Liver (tissue), 9 donors: ENCODE results near the gene EEFSEC. TPM values are rescaled to one million over a fixed set of nuclear protein-coding genes. Genes with fewer than 3 reads are reported as not detected.

Experiments used
- DNase-seq: peaks from one replicate; pipeline ENCODE4 v3.0.0-alpha.2; 2017; ENCODE audit warnings: low spot score
- H3K27ac ChIP-seq, 2 donors: one replicate each; pipeline ENCODE4 v1.7.0; 2013; ENCODE audit warnings: inconsistent platforms in 2 of 2, low read length in 2 of 2, control low read depth in 1 of 2, low read depth in 1 of 2, mild to moderate bottlenecking in 1 of 2
- H3K27me3 ChIP-seq, 4 donors: one replicate each; pipeline versions ENCODE4 v1.6.1 to v1.7.0; 2013; ENCODE audit warnings: low read length in 3 of 4, inconsistent platforms in 1 of 4, mild to moderate bottlenecking in 1 of 4, moderate library complexity in 1 of 4; ENCODE audit not compliant: control insufficient read depth in 4 of 4, insufficient read depth in 4 of 4
- H3K36me3 ChIP-seq, 4 donors: one replicate each; pipeline versions ENCODE4 v1.6.1 to v1.7.0; 2013; ENCODE audit warnings: low read length in 3 of 4, mild to moderate bottlenecking in 3 of 4, low read depth in 1 of 4, moderate library complexity in 1 of 4; ENCODE audit not compliant: control insufficient read depth in 4 of 4, insufficient read depth in 3 of 4
- H3K4me1 ChIP-seq, 4 donors: one replicate each; pipeline versions ENCODE4 v1.6.1 to v1.7.0; 2013; ENCODE audit warnings: low read length in 3 of 4, mild to moderate bottlenecking in 3 of 4, moderate library complexity in 1 of 4; ENCODE audit not compliant: control insufficient read depth in 4 of 4, insufficient read depth in 4 of 4
- H3K4me3 ChIP-seq, 3 donors: one replicate each; pipeline versions ENCODE4 v1.6.1 to v1.7.0; 2013; ENCODE audit warnings: low read length in 3 of 3, control low read depth in 1 of 3, low read depth in 1 of 3, mild to moderate bottlenecking in 1 of 3
- H3K9ac ChIP-seq, 2 donors: one replicate each; pipeline ENCODE4 v1.7.0; 2013; ENCODE audit warnings: low read length in 2 of 2, mild to moderate bottlenecking in 2 of 2, moderate library complexity in 2 of 2, control low read depth in 1 of 2, low read depth in 1 of 2
- H3K9me3 ChIP-seq, 4 donors: one replicate each; pipeline versions ENCODE4 v1.6.1 to v1.7.0; 2013; ENCODE audit warnings: low read length in 3 of 4; ENCODE audit not compliant: control insufficient read depth in 4 of 4
- ATF3 ChIP-seq: IDR thresholded peaks from 2 replicates; pipeline ENCODE4 v1.6.1; 2016; ENCODE audit warnings: antibody characterized with exemption
- CTCF ChIP-seq: fragments of 150-350 bp; IDR thresholded peaks from 2 replicates; pipeline ENCODE4 v1.5.1; 2017; ENCODE audit warnings: improper control_type of control experiment, low read depth, low read length; ENCODE audit not compliant: missing input control
- EGR1 ChIP-seq, 2 donors: IDR thresholded peaks; 2 replicates each; pipeline ENCODE4 v1.6.1; 2016 to 2018; ENCODE audit warnings: antibody characterized with exemption in 2 of 2, low read depth in 2 of 2
- FOXA1 ChIP-seq: IDR thresholded peaks from 2 replicates; pipeline ENCODE4 v1.6.1; 2016; ENCODE audit warnings: antibody characterized with exemption
- FOXA2 ChIP-seq: IDR thresholded peaks from 2 replicates; pipeline ENCODE4 v1.6.1; 2016; ENCODE audit warnings: antibody characterized with exemption
- GABPA ChIP-seq, 2 donors: IDR thresholded peaks in 1 of 2; conservative IDR thresholded peaks in 1 of 2; 2 replicates each; pipeline ENCODE4 v1.6.1; 2016; ENCODE audit warnings: antibody characterized with exemption in 2 of 2, mild to moderate bottlenecking in 1 of 2, moderate library complexity in 1 of 2
- HNF4A ChIP-seq, 2 donors: conservative IDR thresholded peaks; 2 replicates each; pipeline ENCODE4 v1.6.1; 2016; ENCODE audit warnings: antibody characterized with exemption in 2 of 2, mild to moderate bottlenecking in 2 of 2
- HNF4G ChIP-seq: IDR thresholded peaks from 2 replicates; pipeline ENCODE4 v1.6.1; 2016; ENCODE audit warnings: antibody characterized with exemption
- JUND ChIP-seq, 2 donors: IDR thresholded peaks; 2 replicates each; pipeline ENCODE4 v1.6.1; 2016; ENCODE audit warnings: antibody characterized with exemption in 2 of 2
- MAX ChIP-seq: IDR thresholded peaks from 2 replicates; pipeline ENCODE4 v1.6.1; 2016; ENCODE audit warnings: antibody characterized with exemption
- NR2F2 ChIP-seq: IDR thresholded peaks from 2 replicates; pipeline ENCODE4 v1.6.1; 2016; ENCODE audit warnings: antibody characterized with exemption
- RAD21 ChIP-seq, 2 donors: IDR thresholded peaks; 2 replicates each; pipeline ENCODE4 v1.6.1; 2016; ENCODE audit warnings: antibody characterized with exemption in 2 of 2, mild to moderate bottlenecking in 2 of 2
- RXRA ChIP-seq, 2 donors: IDR thresholded peaks; 2 replicates each; pipeline ENCODE4 v1.6.1; 2017 to 2018; ENCODE audit warnings: antibody characterized with exemption in 2 of 2, mild to moderate bottlenecking in 1 of 2
- SP1 ChIP-seq: IDR thresholded peaks from 2 replicates; pipeline ENCODE4 v1.6.1; 2018; ENCODE audit warnings: antibody characterized with exemption, mild to moderate bottlenecking
- TAF1 ChIP-seq: conservative IDR thresholded peaks from 2 replicates; pipeline ENCODE4 v1.6.1; 2016; ENCODE audit warnings: antibody characterized with exemption, mild to moderate bottlenecking
- YY1 ChIP-seq: IDR thresholded peaks from 2 replicates; pipeline ENCODE4 v1.6.1; 2016; ENCODE audit warnings: antibody characterized with exemption, mild to moderate bottlenecking
- WGBS: extraction: QIAGEN DNeasy Blood & Tissue Kit; methylation state at CpG from one replicate; pipeline ENCODE4 v1.1.7; 2013; 5-methylcytosine and 5-hydroxymethylcytosine counted together
- polyA plus RNA-seq, 2 donors: library from polyadenylated mRNA; stranded (reverse) in 1 of 2; unstranded in 1 of 2; fragments of 200-250 nt in 1 of 2; fragments of >200 nt in 1 of 2; fragmentation: Nextera tagmentation in 1 of 2; extraction: Ambion mirVana in 1 of 2; gene quantifications; one replicate each; pipeline versions ENCODE4 v1.2.1 to v1.2.3, GENCODE V29; 2013 to 2015
- total RNA-seq, 2 donors: library from RNA; depleted of rRNA; stranded (reverse); fragments of >200 nt; gene quantifications; one replicate each; pipeline ENCODE4 v1.2.3, GENCODE V29; 2014
- TF ChIP-seq, protein P1 (sequence below): IDR thresholded peaks from 2 replicates; pipeline ENCODE4 v1.6.1; 2016; ENCODE audit warnings: antibody characterized with exemption, mild to moderate bottlenecking
- TF ChIP-seq, protein P2 (sequence below): IDR thresholded peaks from 2 replicates; pipeline ENCODE4 v1.6.1; 2016; ENCODE audit warnings: antibody characterized with exemption
- donor health status: healthy.
- donor health status: healthy.
- donor health status: healthy.
- donor health status: healthy.
- donor health status: healthy.

EEFSEC gene
- total and polyA plus RNA-seq, 4 donors = 8.4 to 13.1 (median 10.7) TPM

DNA sequence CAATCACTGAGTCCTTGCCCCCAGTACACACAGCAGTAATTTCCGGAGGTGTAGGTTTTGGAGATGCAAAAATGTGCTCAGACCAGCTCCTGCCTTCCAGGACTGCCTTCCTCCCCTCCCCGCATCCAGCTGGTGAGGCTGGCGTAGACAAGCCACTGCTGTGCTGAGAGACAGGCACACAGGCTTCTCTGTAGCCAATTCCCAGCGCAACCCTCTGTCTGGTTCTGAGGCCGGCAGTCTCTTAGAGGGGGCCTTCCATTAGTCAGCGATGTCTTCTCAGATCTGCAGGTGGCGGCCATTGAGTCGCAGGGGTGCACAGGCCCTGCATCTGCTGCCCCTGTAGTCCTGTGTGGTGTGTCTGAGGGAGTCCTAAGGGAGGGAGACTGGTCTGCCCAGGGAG is 199.0 kb downstream of the EEFSEC start (continued):
- TF ChIP-seq CTCF = no peak

- no peaks in the 10 kb centered on the region for H3K9me3 ChIP-seq
- no peak overlapping the region for H3K4me3 ChIP-seq
- peaks cover 0 to 4% (median 1%) of the 10 kb centered on the region in 4 donors for H3K36me3 ChIP-seq
- no peaks in the 10 kb centered on the region for H3K27me3 ChIP-seq
- no peak overlapping the region for H3K27ac ChIP-seq
- no peak for TF ChIP-seq MAX
- no peak for DNase-seq
- no peak overlapping the region for H3K9ac ChIP-seq
- WGBS = 92% methylated on average over 8 of the region's 8 CpGs
- peaks cover 0 to 3% (median 0%) of the 10 kb centered on the region in 4 donors for H3K4me1 ChIP-seq
Measured at GRCh38 chr3:128353361-128353965, 200.2 kb downstream of the EEFSEC start.

DNA sequence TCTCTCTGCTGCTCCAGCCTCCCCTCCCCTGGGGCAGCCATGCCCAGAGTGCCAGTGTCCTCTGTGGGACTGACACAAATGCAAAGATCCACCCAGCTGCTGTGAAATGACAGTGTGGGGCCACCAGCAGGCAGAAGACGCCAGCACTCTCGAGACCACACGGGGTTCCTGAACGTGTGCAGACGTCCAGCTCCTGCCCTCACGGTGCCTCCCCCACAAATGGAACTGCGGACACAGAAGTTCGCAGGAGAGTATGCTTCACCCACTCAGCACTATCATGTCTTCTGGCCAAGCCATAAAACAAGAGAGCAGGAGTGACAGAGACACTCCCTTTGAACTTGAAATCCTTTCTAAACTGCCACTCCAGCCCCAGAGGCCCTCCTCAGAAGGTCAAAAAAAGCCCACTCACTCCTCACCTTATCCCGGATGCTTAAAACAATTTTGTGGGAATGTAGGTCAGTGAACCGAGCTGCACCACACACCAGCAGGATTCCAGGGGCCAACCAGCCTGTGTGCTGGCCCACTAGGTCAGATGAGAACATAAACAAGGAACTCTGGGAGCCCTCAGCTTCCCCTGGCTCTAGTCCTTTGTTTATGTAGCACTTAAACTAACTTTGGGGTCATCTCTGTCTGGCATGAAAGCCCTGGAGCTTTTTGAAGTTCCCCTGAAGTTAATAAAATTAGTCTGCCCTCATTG is 200.9 kb downstream of the EEFSEC start:
- TF ChIP-seq CTCF (no peak), MAX (no peak), HNF4G (no peak), TAF1 (no peak), FOXA2 (no peak), NR2F2 (no peak), EGR1 (IDR thresholded peaks at IDR 0.05; ENCODE audit: low read depth in 2 of 2) (no peak), SP1 (no peak), YY1 (no peak), ATF3 (no peak), RAD21 (IDR thresholded peaks at IDR 0.05) (no peak), FOXA1 (no peak), GABPA (IDR thresholded peaks at IDR 0.05 in 1 of 2, conservative IDR thresholded peaks at IDR 0.05 in 1 of 2) (no peak), RXRA (IDR thresholded peaks at IDR 0.05) (no peak), HNF4A (conservative IDR thresholded peaks at IDR 0.05) (no peak), JUND (IDR thresholded peaks at IDR 0.05) (no peak)
- TF ChIP-seq, protein P1, sequence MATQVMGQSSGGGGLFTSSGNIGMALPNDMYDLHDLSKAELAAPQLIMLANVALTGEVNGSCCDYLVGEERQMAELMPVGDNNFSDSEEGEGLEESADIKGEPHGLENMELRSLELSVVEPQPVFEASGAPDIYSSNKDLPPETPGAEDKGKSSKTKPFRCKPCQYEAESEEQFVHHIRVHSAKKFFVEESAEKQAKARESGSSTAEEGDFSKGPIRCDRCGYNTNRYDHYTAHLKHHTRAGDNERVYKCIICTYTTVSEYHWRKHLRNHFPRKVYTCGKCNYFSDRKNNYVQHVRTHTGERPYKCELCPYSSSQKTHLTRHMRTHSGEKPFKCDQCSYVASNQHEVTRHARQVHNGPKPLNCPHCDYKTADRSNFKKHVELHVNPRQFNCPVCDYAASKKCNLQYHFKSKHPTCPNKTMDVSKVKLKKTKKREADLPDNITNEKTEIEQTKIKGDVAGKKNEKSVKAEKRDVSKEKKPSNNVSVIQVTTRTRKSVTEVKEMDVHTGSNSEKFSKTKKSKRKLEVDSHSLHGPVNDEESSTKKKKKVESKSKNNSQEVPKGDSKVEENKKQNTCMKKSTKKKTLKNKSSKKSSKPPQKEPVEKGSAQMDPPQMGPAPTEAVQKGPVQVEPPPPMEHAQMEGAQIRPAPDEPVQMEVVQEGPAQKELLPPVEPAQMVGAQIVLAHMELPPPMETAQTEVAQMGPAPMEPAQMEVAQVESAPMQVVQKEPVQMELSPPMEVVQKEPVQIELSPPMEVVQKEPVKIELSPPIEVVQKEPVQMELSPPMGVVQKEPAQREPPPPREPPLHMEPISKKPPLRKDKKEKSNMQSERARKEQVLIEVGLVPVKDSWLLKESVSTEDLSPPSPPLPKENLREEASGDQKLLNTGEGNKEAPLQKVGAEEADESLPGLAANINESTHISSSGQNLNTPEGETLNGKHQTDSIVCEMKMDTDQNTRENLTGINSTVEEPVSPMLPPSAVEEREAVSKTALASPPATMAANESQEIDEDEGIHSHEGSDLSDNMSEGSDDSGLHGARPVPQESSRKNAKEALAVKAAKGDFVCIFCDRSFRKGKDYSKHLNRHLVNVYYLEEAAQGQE = no peak
- TF ChIP-seq, protein P2, sequence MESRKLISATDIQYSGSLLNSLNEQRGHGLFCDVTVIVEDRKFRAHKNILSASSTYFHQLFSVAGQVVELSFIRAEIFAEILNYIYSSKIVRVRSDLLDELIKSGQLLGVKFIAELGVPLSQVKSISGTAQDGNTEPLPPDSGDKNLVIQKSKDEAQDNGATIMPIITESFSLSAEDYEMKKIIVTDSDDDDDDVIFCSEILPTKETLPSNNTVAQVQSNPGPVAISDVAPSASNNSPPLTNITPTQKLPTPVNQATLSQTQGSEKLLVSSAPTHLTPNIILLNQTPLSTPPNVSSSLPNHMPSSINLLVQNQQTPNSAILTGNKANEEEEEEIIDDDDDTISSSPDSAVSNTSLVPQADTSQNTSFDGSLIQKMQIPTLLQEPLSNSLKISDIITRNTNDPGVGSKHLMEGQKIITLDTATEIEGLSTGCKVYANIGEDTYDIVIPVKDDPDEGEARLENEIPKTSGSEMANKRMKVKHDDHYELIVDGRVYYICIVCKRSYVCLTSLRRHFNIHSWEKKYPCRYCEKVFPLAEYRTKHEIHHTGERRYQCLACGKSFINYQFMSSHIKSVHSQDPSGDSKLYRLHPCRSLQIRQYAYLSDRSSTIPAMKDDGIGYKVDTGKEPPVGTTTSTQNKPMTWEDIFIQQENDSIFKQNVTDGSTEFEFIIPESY = no peak
- Histone ChIP-seq H3K4me1 (peaks cover 0 to 3% (median 0%) of the 10 kb centered on the region in 4 donors), H3K9ac (no peak overlapping the region), H3K4me3 (no peak overlapping the region), H3K27ac (no peak overlapping the region), H3K9me3 (no peaks in the 10 kb centered on the region), H3K36me3 (peaks cover 0 to 7% (median 2%) of the 10 kb centered on the region in 4 donors), H3K27me3 (no peaks in the 10 kb centered on the region)
- no peak for DNase-seq
- WGBS = 85% methylated on average over 10 of the region's 10 CpGs
